HepG2 (cell line): Measurements from ENCODE around the gene ALG8. TPM values are rescaled to one million over a fixed set of nuclear protein-coding genes. Genes with fewer than 3 reads are reported as not detected.

Experiments used
- ATF7-NPFF ChIP-seq: sonication (generic); formaldehyde crosslinking; IDR thresholded peaks from 2 replicates; pipeline ENCODE4 v1.8.1; 2023; ENCODE audit warnings: mild to moderate bottlenecking, low read depth, missing genetic modification reagents, moderate library complexity
- BHLHE40 ChIP-seq: IDR thresholded peaks from 2 replicates; pipeline ENCODE4 v1.6.1; 2011; ENCODE audit warnings: low read length, improper control_type of control experiment
- CBX1 ChIP-seq: IDR thresholded peaks from one replicate; pipeline ENCODE4 v1.6.1; 2016; ENCODE audit warnings: antibody characterized with exemption, low read depth
- GLI4 ChIP-seq: sonication (generic); formaldehyde crosslinking; IDR thresholded peaks from 2 replicates; pipeline ENCODE4 v1.5.1; 2020; ENCODE audit warnings: missing genetic modification reagents, mild to moderate bottlenecking, moderate library complexity, borderline replicate concordance
- HDAC2 ChIP-seq: sonication (generic); formaldehyde crosslinking; IDR thresholded peaks from 2 replicates; pipeline ENCODE4 v1.4.0; 2020; ENCODE audit warnings: missing genetic modification reagents
- HNRNPUL1 ChIP-seq: fragments of 200-400 bp; formaldehyde crosslinking; IDR thresholded peaks from 2 replicates; pipeline ENCODE4 v1.6.1; 2017; ENCODE audit warnings: low read depth, mild to moderate bottlenecking, low read length, moderate library complexity
- HOXA9 ChIP-seq: sonication (generic); formaldehyde crosslinking; IDR thresholded peaks from 2 replicates; pipeline ENCODE4 v1.8.1; 2022; ENCODE audit warnings: missing genetic modification reagents, mild to moderate bottlenecking, moderate library complexity, borderline replicate concordance
- MAF1 ChIP-seq: sonication (generic); formaldehyde crosslinking; IDR thresholded peaks from 2 replicates; pipeline ENCODE4 v1.5.0; 2020; ENCODE audit warnings: missing genetic modification reagents, borderline replicate concordance
- NFAT5 ChIP-seq: sonication (generic); formaldehyde crosslinking; IDR thresholded peaks from 2 replicates; pipeline ENCODE4 v1.4.0; 2020; ENCODE audit warnings: missing genetic modification reagents
- NFE2L1 ChIP-seq: sonication (generic); formaldehyde crosslinking; IDR thresholded peaks from 2 replicates; pipeline ENCODE4 v1.4.0; 2020; ENCODE audit warnings: missing genetic modification reagents, mild to moderate bottlenecking, borderline replicate concordance
- RBFOX2 ChIP-seq: fragments of 200-400 bp; formaldehyde crosslinking; IDR thresholded peaks from 2 replicates; pipeline ENCODE4 v1.6.1; 2017; ENCODE audit warnings: low read depth, mild to moderate bottlenecking, low read length
- REL ChIP-seq: sonication (generic); formaldehyde crosslinking; conservative IDR thresholded peaks from 2 replicates; pipeline ENCODE4 v1.8.0; 2022; ENCODE audit warnings: mild to moderate bottlenecking, missing genetic modification reagents, moderate library complexity
- RFX5 ChIP-seq: IDR thresholded peaks from 2 replicates; pipeline ENCODE4 v1.6.1; 2011; ENCODE audit warnings: low read depth, low read length, improper control_type of control experiment
- SAP130 ChIP-seq: IDR thresholded peaks from 2 replicates; pipeline ENCODE4 v1.6.1; 2016; ENCODE audit warnings: low read depth
- TARDBP ChIP-seq: sonication (generic); formaldehyde crosslinking; IDR thresholded peaks from 2 replicates; pipeline ENCODE4 v1.8.0; 2022; ENCODE audit warnings: mild to moderate bottlenecking, missing genetic modification reagents
- TFAP4 ChIP-seq: sonication (generic); IDR thresholded peaks from 2 replicates; pipeline ENCODE4 v1.6.1; 2016; ENCODE audit warnings: low read depth, borderline replicate concordance
- ZBTB49 ChIP-seq: sonication (generic); formaldehyde crosslinking; IDR thresholded peaks from 2 replicates; pipeline ENCODE4 v1.4.0; 2020; ENCODE audit warnings: missing genetic modification reagents, borderline replicate concordance
- ZNF414 ChIP-seq: sonication (generic); formaldehyde crosslinking; IDR thresholded peaks from 2 replicates; pipeline ENCODE4 v1.5.0; 2020; ENCODE audit warnings: missing genetic modification reagents
- ZNF570 ChIP-seq: sonication (generic); formaldehyde crosslinking; IDR thresholded peaks from 2 replicates; pipeline ENCODE4 v1.4.0; 2020; ENCODE audit warnings: mild to moderate bottlenecking, missing genetic modification reagents, borderline replicate concordance
- ZNF792 ChIP-seq: IDR thresholded peaks from 2 replicates; pipeline ENCODE4 v1.6.1; 2016
- ZSCAN31 ChIP-seq: sonication (generic); formaldehyde crosslinking; IDR thresholded peaks from 2 replicates; pipeline ENCODE4 v1.5.0; 2020; ENCODE audit warnings: low read depth, mild to moderate bottlenecking, missing genetic modification reagents
- polyA plus RNA-seq, 8 experiments: library from polyadenylated mRNA; depleted of rRNA in 3 of 8; stranded (reverse) in 7 of 8; unstranded in 1 of 8; fragments of >200 nt; fragmentation: Illumina TruSeq in 4 of 8; extraction: Trizol in 4 of 8; gene quantifications; 2 replicates each; pipeline versions ENCODE4 v1.2.1 to v1.2.3, GENCODE V29; 2011 to 2016; ENCODE audit warnings: low read depth in 4 of 8, missing spikeins in 1 of 8, mixed read lengths in 1 of 8; ENCODE audit not compliant: insufficient read depth in 1 of 8
- total RNA-seq, 5 experiments: library from RNA; depleted of rRNA; stranded (reverse); fragments of >200 nt; fragmentation: Illumina TruSeq; extraction: Trizol; gene quantifications; 2 replicates each; pipeline ENCODE4 v1.2.3, GENCODE V29; 2016; ENCODE audit warnings: low read depth in 1 of 5

Gene ALG8
- total and polyA plus RNA-seq, 2 of the 13 experiments (the other 11 are each of a cell fraction or from before 2014, with no cell fraction given): 75.8 to 88.0 TPM

- no peak for TF ChIP-seq BHLHE40
- peak; percentile 33; the same call in 1 of the 2 replicates for TF ChIP-seq SAP130 (CRISPR knock-in tag)
- peak; percentile 87; the same call in 1 of the 2 replicates for TF ChIP-seq RFX5
- no peak for TF ChIP-seq HDAC2 (CRISPR knock-in tag)
- no peak for TF ChIP-seq GLI4 (CRISPR knock-in tag)
- TF ChIP-seq HNRNPUL1: no peak
- TF ChIP-seq NFAT5 (CRISPR knock-in tag): no peak
- TF ChIP-seq HOXA9 (CRISPR knock-in tag): no peak
- TF ChIP-seq TARDBP (CRISPR knock-in tag): no peak
- TF ChIP-seq REL (CRISPR knock-in tag): no peak
- TF ChIP-seq TFAP4: no peak
- no peak for TF ChIP-seq ATF7-NPFF (CRISPR knock-in tag)
- no peak for TF ChIP-seq RBFOX2
- TF ChIP-seq CBX1: no peak
- no peak for TF ChIP-seq MAF1 (CRISPR knock-in tag)
- no peak for TF ChIP-seq ZBTB49 (CRISPR knock-in tag)
- no peak for TF ChIP-seq ZNF414 (CRISPR knock-in tag)
- no peak for TF ChIP-seq NFE2L1 (CRISPR knock-in tag)
- TF ChIP-seq ZNF570 (CRISPR knock-in tag): no peak
- TF ChIP-seq ZNF792 (CRISPR knock-in tag): no peak
- no peak for TF ChIP-seq ZSCAN31
Measured at GRCh38 chr11:78100676-78101472, 38.6 kb downstream of the ALG8 start (continued).
